AG04450 (cell line): Measurements from ENCODE around the gene BCKDHA. TPM values are rescaled to one million over a fixed set of nuclear protein-coding genes. Genes with fewer than 3 reads are reported as not detected.

Experiments used
- CTCF ChIA-PET: fragments of 300-600, 350-600 bp; formaldehyde crosslinking; extraction: SDS; loops from one replicate; lab custom pipeline; 2022; ENCODE audit warnings: antibody characterized with exemption, inconsistent platforms; lab: Charles Lee
- POLR2A ChIA-PET: fragments of 350-600 bp; formaldehyde crosslinking; extraction: SDS; loops from one replicate; lab custom pipeline; 2021; ENCODE audit warnings: antibody characterized with exemption, inconsistent platforms; lab: Yijun Ruan, JAX
- DNase-seq: peaks from one replicate; pipeline ENCODE4 v3.0.0-alpha.2; 2011; ENCODE audit warnings: low read depth, low spot score
- H3K27ac ChIP-seq: one replicate; pipeline ENCODE4 v1.5.1; 2012; ENCODE audit warnings: low read depth, low read length, control low read depth
- H3K27me3 ChIP-seq: one replicate; pipeline ENCODE4 v1.6.0; 2012; ENCODE audit warnings: low read length; ENCODE audit not compliant: control insufficient read depth, insufficient read depth
- H3K4me3 ChIP-seq: 2 replicates; pipeline ENCODE4 v1.5.1; 2011; ENCODE audit warnings: mild to moderate bottlenecking, low read depth, low read length, control low read depth
- H3K9me3 ChIP-seq: 2 replicates; pipeline ENCODE4 v1.5.1; 2012; ENCODE audit warnings: low read length; ENCODE audit not compliant: control insufficient read depth, insufficient read depth
- polyA plus RNA-seq: library from polyadenylated mRNA; depleted of rRNA; stranded (reverse); fragments of >200 nt; gene quantifications from 2 replicates; pipeline ENCODE4 v1.2.3, GENCODE V29; 2011
- TF ChIP-seq, protein P1 (sequence below): IDR thresholded peaks from 2 replicates; pipeline ENCODE4 v1.5.1; 2011; ENCODE audit warnings: low read depth, low read length, control low read depth, inconsistent platforms

Gene BCKDHA
- polyA plus RNA-seq, 1 experiment, result 15.3 TPM

DNA sequence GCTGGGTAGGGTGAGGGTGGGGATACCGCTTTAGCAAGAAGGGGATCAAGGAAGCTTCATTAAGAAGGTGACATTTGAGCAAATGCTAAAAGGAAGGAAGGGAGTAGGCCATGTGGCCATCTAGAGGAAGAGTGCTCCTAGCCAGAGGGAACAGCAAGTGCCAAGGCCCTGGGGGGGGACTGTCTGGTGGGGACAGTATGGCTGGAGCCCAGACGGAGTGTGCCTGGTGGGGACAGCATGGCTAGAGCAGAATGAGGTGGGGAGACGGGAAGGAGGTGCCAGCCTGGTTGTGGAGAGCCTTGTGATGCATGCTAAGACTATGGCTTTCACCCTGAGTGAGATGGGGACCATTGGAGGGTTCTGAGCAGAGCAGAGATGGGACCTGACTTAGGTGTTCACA, 41.8 kb upstream of the BCKDHA start:
- no peak for DNase-seq
- H3K27ac ChIP-seq, result no peak overlapping the region
- no peak overlapping the region for H3K4me3 ChIP-seq
- TF ChIP-seq, protein P1, sequence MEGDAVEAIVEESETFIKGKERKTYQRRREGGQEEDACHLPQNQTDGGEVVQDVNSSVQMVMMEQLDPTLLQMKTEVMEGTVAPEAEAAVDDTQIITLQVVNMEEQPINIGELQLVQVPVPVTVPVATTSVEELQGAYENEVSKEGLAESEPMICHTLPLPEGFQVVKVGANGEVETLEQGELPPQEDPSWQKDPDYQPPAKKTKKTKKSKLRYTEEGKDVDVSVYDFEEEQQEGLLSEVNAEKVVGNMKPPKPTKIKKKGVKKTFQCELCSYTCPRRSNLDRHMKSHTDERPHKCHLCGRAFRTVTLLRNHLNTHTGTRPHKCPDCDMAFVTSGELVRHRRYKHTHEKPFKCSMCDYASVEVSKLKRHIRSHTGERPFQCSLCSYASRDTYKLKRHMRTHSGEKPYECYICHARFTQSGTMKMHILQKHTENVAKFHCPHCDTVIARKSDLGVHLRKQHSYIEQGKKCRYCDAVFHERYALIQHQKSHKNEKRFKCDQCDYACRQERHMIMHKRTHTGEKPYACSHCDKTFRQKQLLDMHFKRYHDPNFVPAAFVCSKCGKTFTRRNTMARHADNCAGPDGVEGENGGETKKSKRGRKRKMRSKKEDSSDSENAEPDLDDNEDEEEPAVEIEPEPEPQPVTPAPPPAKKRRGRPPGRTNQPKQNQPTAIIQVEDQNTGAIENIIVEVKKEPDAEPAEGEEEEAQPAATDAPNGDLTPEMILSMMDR, result no peak
- ChIA-PET POLR2A (no interaction called here), CTCF (interaction anchor here (0.6 to 2.2 kb wide), 8 partner anchors 8 to 214 kb away, joined by 3 to 13 read pairs (median 4); partner anchors contain the start of genes B9D2 and DMAC2)
- no peaks in the 10 kb centered on the region for H3K27me3 ChIP-seq
- no peaks in the 10 kb centered on the region; the same call in 1 of the 2 replicates for H3K9me3 ChIP-seq

GRCh38 chr19:41356984-41357739, 40.5 kb upstream of the BCKDHA start:
- Histone ChIP-seq H3K9me3 (no peaks in the 10 kb centered on the region; the same call in 1 of the 2 replicates), H3K4me3 (no peak overlapping the region), H3K27me3 (no peaks in the 10 kb centered on the region), H3K27ac (no peak overlapping the region)
- TF ChIP-seq, protein P1, result no peak
- POLR2A ChIA-PET, result no interaction called here
- no peak for DNase-seq
- CTCF ChIA-PET, result interaction anchor here (0.6 kb wide), 1 partner anchor 35 kb away, joined by 3 read pairs; no protein-coding TSS in a partner anchor

DNA sequence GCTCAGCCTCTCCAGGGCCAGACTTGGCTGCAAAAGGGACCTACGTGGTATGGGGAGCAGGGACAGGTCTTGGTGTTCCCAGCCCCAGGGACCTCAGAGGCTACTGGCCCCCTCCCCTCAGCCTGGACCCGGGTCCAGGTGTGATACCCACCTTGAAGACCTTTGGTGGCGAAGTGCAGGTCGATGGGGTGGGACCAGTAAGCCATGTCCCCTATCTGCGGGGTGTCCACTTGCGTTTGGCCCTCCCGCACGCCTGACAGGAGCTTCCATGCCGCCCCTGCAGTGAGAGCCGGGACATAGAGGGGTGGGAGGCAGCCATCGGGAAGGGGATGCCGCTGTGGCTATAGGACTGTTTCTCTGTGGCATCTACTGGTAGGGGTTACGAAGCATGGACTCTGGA, 39.9 kb upstream of the BCKDHA start:
- TF ChIP-seq, protein P1, result no peak
- no peak overlapping the region for H3K27ac ChIP-seq
- ChIA-PET CTCF (interaction anchor here (1.4 kb wide), 1 partner anchor 36 kb away, joined by 3 read pairs; no protein-coding TSS in a partner anchor), POLR2A (no interaction called here)
- H3K9me3 ChIP-seq, result no peaks in the 10 kb centered on the region; the same call in 1 of the 2 replicates
- DNase-seq, result no peak
- H3K27me3 ChIP-seq, result no peaks in the 10 kb centered on the region
- no peak overlapping the region for H3K4me3 ChIP-seq

DNA sequence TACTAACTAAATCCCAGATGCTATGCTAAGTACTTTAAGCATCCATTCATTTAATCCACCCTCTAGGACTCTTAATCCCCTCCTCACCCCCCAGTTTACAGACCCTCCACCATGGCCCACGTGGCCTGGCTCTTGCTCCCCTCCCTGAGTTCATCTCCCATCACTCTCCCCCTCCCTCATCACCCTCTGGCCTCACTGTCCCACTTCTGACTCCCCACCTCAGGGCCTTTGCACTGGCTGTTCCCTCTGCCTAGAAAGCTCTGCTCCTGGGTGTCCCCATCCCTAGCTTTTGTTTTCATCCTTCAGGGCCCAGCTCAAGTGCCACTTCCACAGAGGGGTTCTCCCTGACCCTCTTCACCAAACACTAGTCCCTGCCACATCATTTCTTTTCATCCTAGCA, 37.9 kb upstream of the BCKDHA start:
- H3K9me3 ChIP-seq, result no peaks in the 10 kb centered on the region
- CTCF ChIA-PET, result interaction anchor here (1.5 kb wide), 1 partner anchor 51 kb away, joined by 4 read pairs; no protein-coding TSS in a partner anchor
- no peak overlapping the region for H3K4me3 ChIP-seq
- no peak overlapping the region for H3K27ac ChIP-seq
- no peak for DNase-seq
- no peaks in the 10 kb centered on the region for H3K27me3 ChIP-seq
- TF ChIP-seq, protein P1, result no peak
- POLR2A ChIA-PET, result interaction anchor here (0.5 kb wide), 1 partner anchor 9 kb away, joined by 4 read pairs; no protein-coding TSS in a partner anchor
